CD4-positive, alpha-beta T cell (primary cell): ENCODE measurements around the gene TMEM273. TPM values are rescaled to one million over a fixed set of nuclear protein-coding genes. Genes with fewer than 3 reads are reported as not detected.

Experiments
- ATAC-seq: fragments of 200-7000 bp; cut with Tn5 transposase; one replicate; pipeline ENCODE4 v1.10.0; 2022; ENCODE audit warnings: mild to moderate bottlenecking; ENCODE audit not compliant: poor library complexity
- CTCF ChIA-PET: fragments of 350-600 bp; sonication (Branson Sonifier 250); formaldehyde crosslinking; loops from one replicate; lab custom pipeline; 2021; ENCODE audit warnings: antibody characterized with exemption, inconsistent platforms; lab: Charles Lee
- POLR2A ChIA-PET: fragments of 350-600 bp; sonication (Branson Sonifier 250); formaldehyde crosslinking; loops from one replicate; lab custom pipeline; 2021; ENCODE audit warnings: antibody characterized with exemption, inconsistent platforms; lab: Charles Lee
- DNase-seq, 14 experiments: peaks; one replicate each; pipeline ENCODE4 v3.0.0-alpha.2; 2013 to 2020; ENCODE audit warnings: mixed read lengths in 2 of 14
- H3K27ac ChIP-seq, 2 donors: one replicate each; pipeline versions ENCODE4 v1.5.1 to v1.7.0; 2013; ENCODE audit warnings: low read length in 2 of 2, low read depth in 1 of 2, mild to moderate bottlenecking in 1 of 2
- H3K27me3 ChIP-seq, 2 experiments: 1 replicate in 1 of 2; 2 replicates in 1 of 2; pipeline versions ENCODE4 v1.6.1 to v1.7.0; 2013; ENCODE audit warnings: low read length in 2 of 2, control low read depth in 1 of 2, mild to moderate bottlenecking in 1 of 2, moderate library complexity in 1 of 2; ENCODE audit not compliant: insufficient read depth in 2 of 2, control insufficient read depth in 1 of 2
- H3K36me3 ChIP-seq: one replicate; pipeline ENCODE4 v1.6.1; 2013; ENCODE audit warnings: low read length, control low read depth; ENCODE audit not compliant: insufficient read depth
- H3K4me1 ChIP-seq: one replicate; pipeline ENCODE4 v1.6.1; 2013; ENCODE audit warnings: low read length, control low read depth; ENCODE audit not compliant: insufficient read depth
- H3K4me3 ChIP-seq: one replicate; pipeline ENCODE4 v1.5.1; 2013; ENCODE audit warnings: mild to moderate bottlenecking, low read length, moderate library complexity
- H3K9me3 ChIP-seq, 2 experiments: 1 replicate in 1 of 2; 2 replicates in 1 of 2; pipeline versions ENCODE4 v1.6.1 to v1.7.0; 2013; ENCODE audit warnings: low read length in 2 of 2, mild to moderate bottlenecking in 2 of 2, control low read depth in 1 of 2, moderate library complexity in 1 of 2; ENCODE audit not compliant: control insufficient read depth in 1 of 2, insufficient read depth in 1 of 2
- H3K27ac Mint-ChIP-seq: one replicate; pipeline ENCODE4 v1.8.0; 2020; ENCODE audit warnings: mixed read lengths
- H3K27me3 Mint-ChIP-seq: one replicate; pipeline ENCODE4 v1.8.0; 2021; ENCODE audit warnings: mixed read lengths
- H3K36me3 Mint-ChIP-seq: one replicate; pipeline ENCODE4 v1.8.0; 2021; ENCODE audit warnings: low read depth, mixed read lengths
- H3K4me1 Mint-ChIP-seq: one replicate; pipeline ENCODE4 v1.8.0; 2021; ENCODE audit warnings: low read depth, mixed read lengths
- H3K4me3 Mint-ChIP-seq: one replicate; pipeline ENCODE4 v1.8.0; 2020; ENCODE audit warnings: mild to moderate bottlenecking, mixed read lengths
- H3K9me3 Mint-ChIP-seq: one replicate; pipeline ENCODE4 v1.8.0; 2020; ENCODE audit warnings: mixed read lengths
- CTCF ChIP-seq: fragments of 200-600 bp; IDR thresholded peaks from one replicate; pipeline ENCODE4 v1.8.0; 2022; ENCODE audit warnings: antibody characterized with exemption, mild to moderate bottlenecking
- intact Hi-C, 2 experiments: fragments of 100-400 bp; cut with DNase I in 1 of 2; cut with micrococcal nuclease in 1 of 2; formaldehyde crosslinking; loops; one replicate each; pipeline versions ENCODE4 v1.15.1 to v1.9.0; 2023 to 2025; cut with DNase I, micrococcal nuclease
- total RNA-seq, 174 experiments: library from RNA in 2 of 174; stranded (reverse) in 2 of 174; gene quantifications; one replicate each; pipeline ENCODE4 v1.2.3 and lab custom pipeline; 2021 to 2026

The TMEM273 gene
- total RNA-seq, 2 experiments from 2014 or later: 1.8 to 2.2 TPM

- H3K27ac ChIP-seq: no peak overlapping the region
- H3K36me3 ChIP-seq: no peaks in the 10 kb centered on the region
- ChIA-PET POLR2A (no interaction called here), CTCF (no interaction called here)
- DNase-seq (no peak), ATAC-seq (no peak)
- no peak overlapping the region for H3K4me3 ChIP-seq
- no peaks in the 10 kb centered on the region for H3K27me3 ChIP-seq
- Mint-ChIP-seq H3K4me3 (no peak overlapping the region), H3K27ac (no peak overlapping the region), H3K4me1 (no peaks in the 10 kb centered on the region), H3K27me3 (peaks cover 7% of the 10 kb centered on the region), H3K9me3 (peaks cover 3% of the 10 kb centered on the region), H3K36me3 (no peaks in the 10 kb centered on the region)
- no peak for TF ChIP-seq CTCF
- no peaks in the 10 kb centered on the region for H3K4me1 ChIP-seq
- peaks cover 0 to 6% of the 10 kb centered on the region in 2 experiments for H3K9me3 ChIP-seq
- intact Hi-C loops: no loop called here
These were observed 35.0 kb upstream of the TMEM273 start for GRCh38 chr10:49223205-49223604.

GRCh38 chr10:49222170-49222569 lies 34.0 kb upstream of the TMEM273 start:
- DNase-seq (no peak), ATAC-seq (no peak)
- ChIA-PET POLR2A (no interaction called here), CTCF (no interaction called here)
- Histone ChIP-seq H3K36me3 (no peaks in the 10 kb centered on the region), H3K4me3 (no peak overlapping the region), H3K4me1 (no peaks in the 10 kb centered on the region), H3K27me3 (no peaks in the 10 kb centered on the region), H3K27ac (no peak overlapping the region), H3K9me3 (peaks cover 0 to 6% of the 10 kb centered on the region in 2 experiments)
- intact Hi-C loops: no loop called here
- TF ChIP-seq CTCF: no peak
- H3K4me1 Mint-ChIP-seq: no peaks in the 10 kb centered on the region
- no peak overlapping the region for H3K4me3 Mint-ChIP-seq
- no peak overlapping the region for H3K27ac Mint-ChIP-seq
- H3K36me3 Mint-ChIP-seq: no peaks in the 10 kb centered on the region
- H3K9me3 Mint-ChIP-seq: peaks cover 3% of the 10 kb centered on the region
- H3K27me3 Mint-ChIP-seq: peaks cover 12% of the 10 kb centered on the region

- ChIA-PET POLR2A (no interaction called here), CTCF (no interaction called here)
- ATAC-seq (no peak), DNase-seq (no peak)
- Mint-ChIP-seq H3K27me3 (peaks cover 12% of the 10 kb centered on the region), H3K27ac (no peak overlapping the region), H3K36me3 (no peaks in the 10 kb centered on the region), H3K9me3 (peaks cover 3% of the 10 kb centered on the region), H3K4me3 (no peak overlapping the region), H3K4me1 (no peaks in the 10 kb centered on the region)
- intact Hi-C loops: no loop called here
- Histone ChIP-seq H3K4me3 (no peak overlapping the region), H3K9me3 (peaks cover 0 to 6% of the 10 kb centered on the region in 2 experiments), H3K27me3 (no peaks in the 10 kb centered on the region), H3K36me3 (no peaks in the 10 kb centered on the region), H3K4me1 (no peaks in the 10 kb centered on the region), H3K27ac (no peak overlapping the region)
- no peak for TF ChIP-seq CTCF
These were observed 32.5 kb upstream of the TMEM273 start for GRCh38 chr10:49220679-49221078.
